GM18526 (cell line): ENCODE measurements around the gene HNRNPF.

Experiments used
- POLR2A ChIP-seq: IDR thresholded peaks from 3 replicates; pipeline ENCODE4 v1.6.1; 2011; ENCODE audit not compliant: insufficient read length; ENCODE audit errors: extremely low read depth

Gene HNRNPF

GRCh38 chr10:43371418-43371817, 37.6 kb downstream of the HNRNPF start, which contains the start of gene FXYD4:
Gene FXYD4 (plus strand): TSS chr10:43371636. CDS start chr10:43373747, 2,111 bp downstream.
- TF ChIP-seq POLR2A, result no peak

GRCh38 chr10:43370671-43371215, 38.2 kb downstream of the HNRNPF start:
- no peak for TF ChIP-seq POLR2A

- no peak for TF ChIP-seq POLR2A
These were observed 39.1 kb downstream of the HNRNPF start for GRCh38 chr10:43369921-43370320.

GRCh38 chr10:43365001-43365400, 44.0 kb downstream of the HNRNPF start:
- no peak for TF ChIP-seq POLR2A

GRCh38 chr10:43362191-43362839, 46.7 kb downstream of the HNRNPF start:
- peak; percentile 55 for TF ChIP-seq POLR2A

- TF ChIP-seq POLR2A, result no peak
These were observed 47.3 kb downstream of the HNRNPF start for GRCh38 chr10:43361547-43362190.

- TF ChIP-seq POLR2A, result no peak
These were observed 48.9 kb downstream of the HNRNPF start for GRCh38 chr10:43360086-43360485.

- TF ChIP-seq POLR2A, result no peak
These were observed 53.1 kb downstream of the HNRNPF start for GRCh38 chr10:43355749-43356371.

- no peak for TF ChIP-seq POLR2A
These were observed 54.1 kb downstream of the HNRNPF start for GRCh38 chr10:43354879-43355380.

- no peak for TF ChIP-seq POLR2A
These were observed 54.7 kb downstream of the HNRNPF start for GRCh38 chr10:43354330-43354635.

- no peak for TF ChIP-seq POLR2A
These were observed 55.3 kb downstream of the HNRNPF start for GRCh38 chr10:43353495-43354329.

GRCh38 chr10:43352951-43353350, 56.0 kb downstream of the HNRNPF start:
- TF ChIP-seq POLR2A, result no peak

GRCh38 chr10:43351301-43351700, 57.7 kb downstream of the HNRNPF start:
- no peak for TF ChIP-seq POLR2A

GRCh38 chr10:43350686-43351085, 58.3 kb downstream of the HNRNPF start:
- no peak for TF ChIP-seq POLR2A

- no peak for TF ChIP-seq POLR2A
These were observed 58.8 kb downstream of the HNRNPF start for GRCh38 chr10:43350156-43350555.
